GM13977 (cell line): ENCODE results near the gene PRPF38A.

ENCODE experiments used
- DNase-seq: peaks from one replicate; pipeline ENCODE4 v3.0.0; 2012; ENCODE audit warnings: low spot score
- CTCF ChIP-seq: IDR thresholded peaks from 2 replicates; pipeline ENCODE4 v1.5.1; 2012; ENCODE audit warnings: mild to moderate bottlenecking, control low read depth; ENCODE audit not compliant: insufficient read depth; ENCODE audit errors: extremely low read depth, missing control alignments
- in situ Hi-C: fragments of 300-500 bp; cut with MboI; formaldehyde crosslinking; loops from one replicate; pipeline ENCODE4 v1.12.0; 2022; ENCODE audit warnings: low sequenced_read_pairs, low pct_unique_long_range_greater_than_20kb, mixed read lengths, inconsistent platforms; ENCODE audit not compliant: unreplicated experiment

The PRPF38A gene

GRCh38 chr1:52358851-52359497, 45.4 kb upstream of the PRPF38A start:
- no peak for TF ChIP-seq CTCF
- DNase-seq, result no peak
- in situ Hi-C loops, result no loop called here

- TF ChIP-seq CTCF, result no peak
- no peak for DNase-seq
- in situ Hi-C loops, result no loop called here
These were observed 44.5 kb upstream of the PRPF38A start for GRCh38 chr1:52359676-52360594.

GRCh38 chr1:52360595-52360968, 43.8 kb upstream of the PRPF38A start:
- in situ Hi-C loops, result no loop called here
- TF ChIP-seq CTCF, result no peak

GRCh38 chr1:52364235-52364839, 40.1 kb upstream of the PRPF38A start:
- in situ Hi-C loops, result no loop called here
- DNase-seq, result no peak
- TF ChIP-seq CTCF, result peak; percentile 14

More at GRCh38 chr1:52360595-52360968, 43.8 kb upstream of the PRPF38A start:
- no peak for DNase-seq

GRCh38 chr1:52365071-52365745, 39.2 kb upstream of the PRPF38A start:
- TF ChIP-seq CTCF, result no peak
- in situ Hi-C loops, result no loop called here
- no peak for DNase-seq
